BJ (cell line): ENCODE data around the gene ZNF337. TPM values are rescaled to one million over a fixed set of nuclear protein-coding genes. Genes with fewer than 3 reads are reported as not detected.
"Not testable (repeated sequence)": the region's sequence is repeated elsewhere in the genome, so short reads cannot be mapped to it uniquely, and the experiment has no call there.

ENCODE experiments used
- CTCF ChIA-PET: fragments of 350-600 bp; formaldehyde crosslinking; extraction: SDS; loops from one replicate; lab custom pipeline; 2021; ENCODE audit warnings: antibody characterized with exemption, inconsistent platforms; lab: Yijun Ruan, JAX
- POLR2A ChIA-PET: fragments of 300-600 bp; sonication (Branson Sonifier 250); formaldehyde crosslinking; extraction: SDS; loops from one replicate; lab custom pipeline; 2021; ENCODE audit warnings: antibody characterized with exemption; lab: Charles Lee
- DNase-seq: peaks from one replicate; pipeline ENCODE4 v3.0.0-alpha.2; 2011; ENCODE audit warnings: low read depth
- H3K27me3 ChIP-seq: 2 replicates; pipeline ENCODE4 v1.6.0; 2011; ENCODE audit warnings: low read length; ENCODE audit not compliant: control insufficient read depth, insufficient read depth
- H3K36me3 ChIP-seq: 2 replicates; pipeline ENCODE4 v1.5.1; 2011; ENCODE audit warnings: low read length; ENCODE audit not compliant: control insufficient read depth, insufficient read depth
- H3K4me3 ChIP-seq: 2 replicates; pipeline ENCODE4 v1.5.1; 2011; ENCODE audit warnings: low read depth, mild to moderate bottlenecking, control low read depth, low read length
- polyA plus RNA-seq: library from polyadenylated mRNA; depleted of rRNA; stranded (reverse); fragments of >200 nt; gene quantifications from 2 replicates; pipeline ENCODE4 v1.2.3, GENCODE V29; 2011
- TF ChIP-seq, protein P1 (sequence below): IDR thresholded peaks from 2 replicates; pipeline ENCODE4 v1.5.1; 2011; ENCODE audit warnings: low read depth, mild to moderate bottlenecking, control low read depth, inconsistent platforms, low read length, moderate library complexity; ENCODE audit not compliant: insufficient read depth

The ZNF337 gene
- polyA plus RNA-seq, 1 experiment = 8.2 TPM

DNA sequence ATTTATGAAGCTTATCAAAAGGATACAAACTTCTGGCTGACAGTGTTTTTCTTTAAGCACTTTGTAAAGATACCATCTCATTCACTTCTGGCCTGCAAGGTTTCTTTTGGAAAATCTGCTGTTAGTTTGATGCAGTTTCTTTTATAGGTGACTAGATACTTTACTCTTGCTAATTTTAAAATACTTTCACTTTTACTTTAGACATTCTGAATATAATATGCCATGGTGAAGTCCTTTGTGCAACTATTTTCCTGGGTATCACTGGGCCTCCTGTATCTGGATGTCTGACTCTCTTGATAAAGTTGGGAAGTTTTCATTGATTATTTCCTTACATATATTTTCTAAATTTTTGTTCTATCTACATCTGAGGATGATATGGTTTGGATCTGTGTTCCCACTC, 29.0 kb upstream of the ZNF337 start:
- Histone ChIP-seq H3K4me3 (no peak overlapping the region), H3K27me3 (no peaks in the 10 kb centered on the region), H3K36me3 (no peaks in the 10 kb centered on the region)
- TF ChIP-seq, protein P1, sequence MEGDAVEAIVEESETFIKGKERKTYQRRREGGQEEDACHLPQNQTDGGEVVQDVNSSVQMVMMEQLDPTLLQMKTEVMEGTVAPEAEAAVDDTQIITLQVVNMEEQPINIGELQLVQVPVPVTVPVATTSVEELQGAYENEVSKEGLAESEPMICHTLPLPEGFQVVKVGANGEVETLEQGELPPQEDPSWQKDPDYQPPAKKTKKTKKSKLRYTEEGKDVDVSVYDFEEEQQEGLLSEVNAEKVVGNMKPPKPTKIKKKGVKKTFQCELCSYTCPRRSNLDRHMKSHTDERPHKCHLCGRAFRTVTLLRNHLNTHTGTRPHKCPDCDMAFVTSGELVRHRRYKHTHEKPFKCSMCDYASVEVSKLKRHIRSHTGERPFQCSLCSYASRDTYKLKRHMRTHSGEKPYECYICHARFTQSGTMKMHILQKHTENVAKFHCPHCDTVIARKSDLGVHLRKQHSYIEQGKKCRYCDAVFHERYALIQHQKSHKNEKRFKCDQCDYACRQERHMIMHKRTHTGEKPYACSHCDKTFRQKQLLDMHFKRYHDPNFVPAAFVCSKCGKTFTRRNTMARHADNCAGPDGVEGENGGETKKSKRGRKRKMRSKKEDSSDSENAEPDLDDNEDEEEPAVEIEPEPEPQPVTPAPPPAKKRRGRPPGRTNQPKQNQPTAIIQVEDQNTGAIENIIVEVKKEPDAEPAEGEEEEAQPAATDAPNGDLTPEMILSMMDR = no peak
- POLR2A ChIA-PET = no interaction called here
- CTCF ChIA-PET = no interaction called here
- DNase-seq = no peak

DNA sequence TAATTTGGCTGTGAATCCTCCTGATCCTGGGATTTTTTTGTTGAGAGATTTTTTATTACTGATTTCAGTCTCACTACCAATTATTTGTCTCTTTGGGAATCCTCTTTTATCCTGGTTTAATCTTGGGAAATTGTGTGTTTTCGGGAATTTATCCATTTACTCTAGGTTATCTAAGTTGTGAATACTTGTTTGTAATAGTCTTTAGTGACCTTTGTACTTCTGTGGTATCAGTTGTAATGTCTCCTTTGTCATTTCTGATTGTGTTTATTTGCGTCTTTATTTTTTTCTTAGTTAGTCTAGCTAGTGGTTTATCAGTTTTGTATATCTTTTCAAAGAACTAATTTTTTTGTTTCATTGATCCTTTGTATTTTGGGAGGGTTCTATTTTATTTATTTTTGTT, 27.3 kb upstream of the ZNF337 start:
- POLR2A ChIA-PET = no interaction called here
- CTCF ChIA-PET = no interaction called here
- TF ChIP-seq, protein P1 = no peak
- Histone ChIP-seq H3K4me3 (no peak overlapping the region), H3K27me3 (no peaks in the 10 kb centered on the region), H3K36me3 (no peaks in the 10 kb centered on the region)
- no peak for DNase-seq

DNA sequence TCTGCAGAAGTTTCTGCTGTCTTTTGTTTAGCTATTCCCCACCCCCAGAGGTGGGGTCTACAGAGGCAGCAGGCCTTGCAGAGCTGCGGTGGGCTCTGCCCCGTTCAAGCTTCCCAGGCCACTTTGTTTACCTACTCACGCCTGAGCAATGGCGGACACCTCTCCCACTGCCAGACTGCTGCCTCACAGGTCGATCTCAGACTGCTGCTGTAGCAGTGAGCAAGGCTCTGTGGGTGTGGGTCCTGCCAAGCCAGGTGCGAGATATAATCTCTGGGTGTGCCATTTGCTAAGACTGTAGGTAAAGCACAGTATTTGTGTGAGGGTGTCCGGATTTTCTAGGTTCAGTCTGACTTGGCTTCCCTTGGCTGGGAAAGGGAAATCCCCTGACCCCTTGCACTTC, 23.6 kb upstream of the ZNF337 start:
- ChIA-PET CTCF (no interaction called here), POLR2A (no interaction called here)
- Histone ChIP-seq H3K4me3 (no peak overlapping the region), H3K27me3 (no peaks in the 10 kb centered on the region), H3K36me3 (no peaks in the 10 kb centered on the region)
- TF ChIP-seq, protein P1 = no peak
- DNase-seq = no peak

GRCh38 chr20:25718896-25719809, 22.5 kb upstream of the ZNF337 start:
- H3K4me3 ChIP-seq, POLR2A ChIA-PET, H3K27me3 ChIP-seq, CTCF ChIA-PET, H3K36me3 ChIP-seq, DNase-seq: not testable (repeated sequence)

DNA sequence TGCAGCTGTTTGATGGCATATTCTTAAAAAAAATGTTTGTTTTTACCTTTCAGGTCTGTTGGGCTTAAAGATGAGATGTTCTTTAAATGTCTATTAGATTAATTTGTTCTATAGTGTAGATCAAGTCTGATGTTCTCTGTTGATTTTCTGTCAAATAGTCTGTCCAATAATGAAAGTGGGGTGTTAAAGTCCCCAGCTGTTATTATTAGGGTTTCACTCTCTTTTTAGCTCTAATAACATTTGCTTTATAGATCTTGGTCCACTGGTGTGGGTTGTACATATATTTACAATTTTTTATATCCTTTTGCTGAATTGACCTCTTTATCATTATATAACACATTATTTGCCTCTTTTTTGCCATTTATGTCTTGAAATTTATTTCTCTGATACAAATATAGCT, 11.0 kb upstream of the ZNF337 start:
- TF ChIP-seq, protein P1 = no peak
- POLR2A ChIA-PET = no interaction called here
- no peak for DNase-seq
- CTCF ChIA-PET = no interaction called here
- Histone ChIP-seq H3K36me3 (no peaks in the 10 kb centered on the region), H3K4me3 (no peak overlapping the region), H3K27me3 (0 out of 2 replicates have a peak, but pooled peaks cover 2% of the 10 kb centered on the region)
